ENCODE data around the gene QRFP.

The QRFP gene

DNA sequence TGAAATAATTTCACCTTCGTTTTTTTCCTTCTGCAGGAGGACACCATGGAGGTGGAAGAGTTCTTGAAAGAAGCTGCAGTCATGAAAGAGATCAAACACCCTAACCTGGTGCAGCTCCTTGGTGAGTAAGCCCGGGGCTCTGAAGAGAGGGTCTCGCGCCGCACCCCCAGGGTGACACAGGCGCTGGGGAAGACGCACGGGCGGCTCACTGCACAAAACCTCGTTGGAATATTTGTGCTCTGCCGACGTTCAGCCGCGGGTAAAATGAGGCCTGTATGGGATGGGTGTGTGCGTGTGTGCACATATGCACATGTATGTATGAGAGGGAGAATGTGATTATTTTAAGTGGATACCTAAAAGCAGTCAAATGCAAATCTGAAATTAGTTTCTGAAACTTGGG lies 24.5 kb downstream of the QRFP start:
- DNase-seq (ENCODE audit: low read depth), result no peak

- no peak for DNase-seq (ENCODE audit: low read depth)
Observed at GRCh38 chr9:130871395-130872062, 25.1 kb downstream of the QRFP start.

DNA sequence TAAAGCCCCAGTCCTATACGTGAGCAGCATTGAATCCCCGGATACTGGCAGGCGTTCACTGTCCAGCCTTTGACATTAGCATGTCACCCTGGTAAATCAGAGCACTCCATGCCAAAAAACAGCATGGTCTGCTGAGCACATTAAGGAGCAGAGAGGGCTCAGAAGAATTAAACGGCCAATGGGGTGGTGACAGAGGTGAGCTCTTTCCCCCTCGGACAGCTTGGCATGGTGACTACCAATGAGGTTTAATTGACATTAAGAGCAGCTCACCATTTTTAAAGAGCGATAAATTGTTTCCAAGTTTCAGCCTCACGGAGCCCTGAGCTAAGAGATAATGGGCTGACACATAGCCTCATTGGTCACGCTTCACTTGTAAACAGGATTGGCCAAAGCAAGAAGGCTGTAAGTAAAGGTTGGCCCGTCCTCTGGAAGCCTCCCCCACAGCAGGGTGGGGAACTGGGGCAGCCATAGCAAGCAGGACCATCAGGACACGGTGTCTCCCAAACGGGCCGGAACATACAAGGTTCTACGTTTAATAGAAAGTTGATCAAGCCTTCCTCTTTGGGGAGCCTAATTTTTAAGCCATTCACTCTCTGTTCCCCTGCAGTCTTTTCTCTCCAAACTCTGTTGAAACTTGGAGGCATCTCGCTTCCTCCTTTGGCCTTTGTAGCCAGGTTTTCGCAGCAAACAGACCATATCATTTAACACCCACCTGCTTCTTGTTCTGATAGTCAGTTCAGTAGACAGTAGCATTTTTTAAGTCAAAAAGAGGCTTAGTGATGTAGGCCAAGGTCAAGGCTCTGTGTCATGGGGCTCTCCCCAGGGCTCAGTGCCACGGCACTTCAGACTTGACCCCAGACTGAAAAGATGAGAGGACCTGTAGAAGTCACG lies 25.9 kb downstream of the QRFP start:
- DNase-seq (ENCODE audit: low read depth), result no peak

DNA sequence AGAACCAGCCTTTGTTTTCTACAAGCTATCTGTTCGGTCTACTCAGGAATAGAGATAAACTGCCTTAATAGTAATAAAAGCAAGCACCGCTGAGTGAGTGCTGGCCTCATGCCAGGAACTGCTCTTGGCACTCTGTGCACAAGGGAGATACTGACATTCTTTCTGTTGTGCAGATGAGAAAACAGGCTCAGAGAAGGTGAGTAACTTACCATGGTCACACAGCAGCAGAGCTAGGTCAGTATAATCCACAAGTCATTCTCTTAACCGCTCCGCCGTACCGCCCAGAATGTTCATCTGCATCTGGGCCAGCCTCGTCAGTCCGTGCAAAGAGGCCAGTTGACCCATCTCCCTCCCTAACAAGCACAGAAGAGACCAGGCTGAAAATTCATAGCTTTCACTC lies 27.4 kb downstream of the QRFP start:
- DNase-seq (ENCODE audit: low read depth), result no peak

DNA sequence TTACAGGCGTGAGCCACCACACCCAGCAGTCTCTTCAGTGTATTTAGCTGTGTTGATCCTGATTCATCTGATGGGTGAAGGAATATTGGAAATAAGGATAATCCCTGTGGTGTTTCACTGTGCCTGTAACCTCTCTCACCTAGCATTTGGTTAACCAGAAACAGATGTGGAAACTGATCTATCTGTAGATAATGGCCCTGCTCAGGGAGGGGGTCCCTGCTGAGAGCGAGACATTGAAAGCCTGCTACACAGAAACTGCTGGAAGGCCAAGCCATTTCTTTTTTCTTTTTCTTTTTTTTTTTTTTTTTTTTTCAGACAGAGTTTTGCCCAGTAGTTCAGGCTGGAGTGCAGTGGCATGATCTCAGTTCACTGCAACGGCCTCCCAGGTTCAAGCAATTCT lies 28.4 kb downstream of the QRFP start:
- no peak for DNase-seq (ENCODE audit: low read depth)

DNA sequence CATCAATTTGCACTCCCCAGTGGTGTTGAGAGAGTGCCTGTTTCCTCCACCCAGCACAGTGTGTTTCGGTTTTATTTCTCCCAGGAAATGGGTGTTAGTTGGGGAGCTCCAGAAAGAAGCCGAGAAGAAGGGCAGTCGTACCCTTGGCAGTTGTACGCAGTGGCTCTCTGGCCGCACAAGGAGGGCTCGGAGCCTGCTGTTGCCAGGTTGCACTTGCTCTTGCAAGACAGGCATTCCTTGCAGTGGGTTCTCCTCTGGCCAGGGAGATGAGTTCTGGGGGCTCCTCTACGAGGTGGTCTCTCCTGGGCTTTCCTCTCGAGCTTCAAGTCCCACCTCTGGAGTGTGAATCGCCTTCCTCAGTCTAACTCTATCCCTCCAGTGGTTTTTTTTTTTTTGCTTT lies 29.1 kb downstream of the QRFP start:
- DNase-seq (ENCODE audit: low read depth), result no peak

DNA sequence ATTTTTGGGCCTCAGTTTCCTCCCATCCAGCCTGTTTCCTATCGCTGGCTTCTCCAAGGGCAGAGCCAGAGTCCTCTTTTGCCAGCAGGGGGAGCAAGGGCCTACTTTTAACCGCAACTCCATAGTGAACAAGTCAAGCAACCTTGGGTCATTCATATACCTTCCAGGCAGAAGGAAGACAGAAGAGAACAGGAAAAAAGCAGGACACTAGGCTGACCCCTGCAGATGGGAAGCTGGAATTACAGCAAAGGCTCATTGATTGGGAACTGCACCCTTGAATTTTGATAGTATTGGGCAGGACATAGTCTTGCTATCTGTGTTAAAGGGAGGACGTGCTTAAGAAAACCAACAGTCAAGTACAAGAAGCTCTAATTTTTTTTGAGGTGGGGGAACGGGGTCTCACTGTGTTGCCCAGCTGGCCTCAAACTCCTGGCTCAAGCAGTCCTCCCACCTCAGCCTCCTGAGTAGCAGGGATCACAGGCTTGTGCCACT lies 30.1 kb downstream of the QRFP start:
- no peak for DNase-seq (ENCODE audit: low read depth)

DNA sequence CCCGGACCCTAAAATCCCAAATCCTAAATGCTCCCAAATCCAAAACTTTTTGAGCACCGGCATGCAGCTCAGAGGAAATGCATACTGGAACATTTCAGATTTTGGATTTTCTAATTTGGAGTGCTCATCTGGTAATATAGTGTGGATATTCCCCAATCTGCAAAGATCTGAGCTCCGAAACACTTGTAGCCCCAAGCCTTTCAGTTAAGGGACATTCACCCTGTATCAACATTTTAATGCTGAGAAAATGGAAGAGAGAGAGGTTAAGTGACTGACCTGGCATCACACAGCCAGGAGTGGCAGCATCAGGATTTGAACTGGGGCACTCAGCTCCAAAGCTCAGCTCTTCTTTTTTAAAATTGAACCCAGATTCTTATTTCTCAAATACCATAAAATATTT lies 30.7 kb downstream of the QRFP start:
- no peak for DNase-seq (ENCODE audit: low read depth)

GRCh38 chr9:130864541-130864940 lies 32.1 kb downstream of the QRFP start:
- no peak for DNase-seq (ENCODE audit: low read depth)

GRCh38 chr9:130862747-130863146 lies 33.9 kb downstream of the QRFP start:
- no peak for DNase-seq (ENCODE audit: low read depth)

GRCh38 chr9:130862217-130862616 lies 34.4 kb downstream of the QRFP start:
- DNase-seq (ENCODE audit: low read depth), result no peak

DNA sequence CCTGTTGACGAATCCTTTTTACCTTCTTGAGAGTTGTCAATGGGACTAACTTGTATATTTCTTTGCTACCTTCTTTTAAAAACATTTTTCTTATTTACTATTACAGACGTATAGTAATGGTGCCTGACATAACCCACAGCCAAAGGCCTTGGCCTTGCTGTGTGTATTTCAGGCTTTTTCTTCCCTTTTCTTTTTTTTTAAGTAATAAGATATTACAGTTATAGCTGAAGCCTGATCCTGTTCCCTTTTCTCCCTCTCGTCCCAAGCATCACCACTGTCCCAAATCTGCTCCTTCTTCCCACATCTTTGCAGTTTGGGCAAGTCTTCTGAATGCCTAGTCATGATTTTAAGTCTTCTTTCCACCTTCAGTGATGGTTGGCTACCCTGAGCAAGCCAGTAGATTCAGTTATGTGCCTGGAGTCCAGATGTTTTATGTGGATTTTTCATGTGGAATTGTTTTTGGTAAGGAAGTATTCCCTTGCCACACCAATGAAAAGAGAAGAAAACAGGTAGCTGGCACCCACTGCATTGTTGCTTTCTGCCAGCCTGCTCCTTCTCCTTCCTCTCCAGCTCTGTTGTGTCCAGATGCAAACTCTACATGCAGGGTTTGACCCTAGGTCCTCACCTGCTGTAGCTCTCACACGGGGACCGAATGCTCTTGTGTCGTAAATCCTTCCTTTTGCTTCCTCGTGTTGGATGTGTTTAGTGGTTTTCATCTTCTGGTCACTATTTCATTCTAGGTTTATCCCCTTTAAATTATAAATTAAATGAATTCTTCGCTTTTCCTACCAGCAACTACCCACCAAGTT lies 35.0 kb downstream of the QRFP start:
- DNase-seq (ENCODE audit: low read depth), result no peak

GRCh38 chr9:130860458-130861316 lies 35.9 kb downstream of the QRFP start:
- no peak for DNase-seq (ENCODE audit: low read depth)

- no peak for DNase-seq (ENCODE audit: low read depth)
Observed at GRCh38 chr9:130858739-130859705, 37.6 kb downstream of the QRFP start.

DNA sequence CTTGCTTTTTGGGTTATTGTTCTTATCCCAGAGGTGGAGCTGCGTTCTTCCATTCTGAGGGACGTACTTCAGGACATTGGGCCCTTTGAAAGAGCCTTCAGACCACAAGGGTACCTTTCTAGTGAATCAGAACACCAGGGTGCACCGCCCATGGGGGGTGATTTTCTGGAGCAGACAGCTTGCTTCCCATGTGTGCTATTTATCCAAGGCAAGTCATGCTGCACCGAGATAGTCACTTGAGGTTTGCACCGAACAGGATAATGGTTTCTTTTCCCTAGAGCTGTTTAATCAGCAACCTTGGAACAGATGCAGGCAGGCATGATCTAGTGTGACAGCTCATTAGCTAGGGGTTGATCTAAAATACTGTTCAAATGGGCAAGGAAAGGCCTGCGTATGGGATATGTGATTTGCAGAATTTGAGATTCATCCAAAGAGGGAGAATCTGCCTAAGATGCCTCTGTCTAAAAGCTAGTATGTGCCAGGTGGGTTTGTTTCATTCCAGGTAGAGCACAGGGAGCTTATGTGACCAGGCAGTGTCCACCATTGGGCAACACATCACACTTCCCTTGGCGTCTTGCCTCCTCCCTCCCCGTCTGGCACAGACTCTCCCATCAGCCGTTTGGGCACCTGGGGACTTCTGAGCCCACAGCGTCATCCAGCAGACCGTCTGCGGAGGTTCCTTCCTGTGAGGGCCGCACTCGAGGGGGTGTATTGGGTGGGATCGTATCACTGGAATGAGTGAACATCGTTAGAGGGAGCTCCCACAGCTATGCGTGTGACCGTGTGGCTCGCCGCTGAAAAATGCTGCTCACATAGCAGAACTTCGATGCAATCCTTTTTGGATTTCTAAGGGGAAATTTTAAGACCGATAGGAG lies 38.5 kb downstream of the QRFP start:
- DNase-seq (ENCODE audit: low read depth), result no peak

DNA sequence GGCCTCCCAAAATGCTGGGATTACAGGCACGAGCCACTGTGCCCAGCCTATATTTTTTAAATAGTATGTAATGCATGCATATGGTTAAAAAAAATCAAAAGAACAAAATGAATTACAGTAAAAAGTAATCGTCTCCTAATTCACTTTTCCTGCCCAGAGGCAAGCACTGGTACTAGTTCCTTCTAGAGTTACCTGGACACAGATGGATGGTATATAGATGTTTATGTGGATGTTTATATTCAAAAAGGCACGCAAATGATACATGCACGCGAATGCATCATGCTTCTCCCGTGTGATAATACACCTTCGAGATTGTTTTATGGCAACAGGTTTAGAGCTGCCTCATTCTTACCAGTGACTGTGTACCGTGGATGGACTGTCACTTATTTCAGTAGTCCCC lies 40.1 kb downstream of the QRFP start:
- no peak for DNase-seq (ENCODE audit: low read depth)

DNA sequence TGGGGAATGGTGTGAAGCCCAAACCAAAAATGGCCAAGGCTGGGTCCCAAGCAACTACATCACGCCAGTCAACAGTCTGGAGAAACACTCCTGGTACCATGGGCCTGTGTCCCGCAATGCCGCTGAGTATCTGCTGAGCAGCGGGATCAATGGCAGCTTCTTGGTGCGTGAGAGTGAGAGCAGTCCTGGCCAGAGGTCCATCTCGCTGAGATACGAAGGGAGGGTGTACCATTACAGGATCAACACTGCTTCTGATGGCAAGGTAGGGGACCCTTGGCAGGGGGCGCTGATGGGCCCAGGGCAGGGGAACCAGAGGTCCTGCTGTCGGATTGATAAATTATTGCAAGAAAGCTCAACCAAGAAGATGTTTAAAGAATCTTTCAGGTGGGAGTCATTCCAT lies 41.8 kb downstream of the QRFP start:
- DNase-seq (ENCODE audit: low read depth), result no peak

- no peak for DNase-seq (ENCODE audit: low read depth)
Observed at GRCh38 chr9:130854092-130854491, 42.5 kb downstream of the QRFP start.

DNA sequence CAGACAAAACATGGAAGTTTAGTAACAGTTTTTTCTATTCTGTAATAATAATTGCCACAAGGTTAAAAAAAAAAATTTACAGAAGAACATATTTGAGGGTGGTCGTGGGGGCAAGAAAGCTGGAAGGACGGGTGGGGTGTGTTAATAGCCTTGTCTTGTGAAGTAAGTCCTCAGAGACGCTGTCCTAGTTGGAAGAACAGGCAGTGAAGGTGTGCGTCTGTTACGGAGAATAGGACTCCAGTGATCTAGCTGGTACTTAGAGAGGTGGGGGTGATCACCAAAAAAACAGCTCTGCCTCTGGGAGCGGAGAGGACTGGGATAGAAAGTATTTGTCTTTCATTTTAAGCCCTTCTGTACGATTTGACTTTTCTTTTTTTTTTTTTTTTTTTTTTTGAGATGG lies 43.8 kb downstream of the QRFP start:
- no peak for DNase-seq (ENCODE audit: low read depth)
